Esophagus squamous epithelium (tissue), 4 donors: Measurements from ENCODE around the gene RTL10.

Experiments used
- POLR2A ChIP-seq, 4 donors: fragments of 450-650 bp; IDR thresholded peaks; one replicate each; pipeline ENCODE4 v1.6.1; 2017; ENCODE audit warnings: antibody characterized with exemption in 4 of 4, mild to moderate bottlenecking in 4 of 4, moderate library complexity in 3 of 4
- TF ChIP-seq, protein P1 (sequence below), 6 experiments: fragments of 450-650 bp in 4 of 6; fragments of 200-600 bp in 2 of 6; sonication (generic) in 2 of 6; IDR thresholded peaks; one replicate each; pipeline ENCODE4 v1.5.1; 2016 to 2019; ENCODE audit warnings: antibody characterized with exemption in 6 of 6, mild to moderate bottlenecking in 4 of 6, moderate library complexity in 4 of 6

DNA sequence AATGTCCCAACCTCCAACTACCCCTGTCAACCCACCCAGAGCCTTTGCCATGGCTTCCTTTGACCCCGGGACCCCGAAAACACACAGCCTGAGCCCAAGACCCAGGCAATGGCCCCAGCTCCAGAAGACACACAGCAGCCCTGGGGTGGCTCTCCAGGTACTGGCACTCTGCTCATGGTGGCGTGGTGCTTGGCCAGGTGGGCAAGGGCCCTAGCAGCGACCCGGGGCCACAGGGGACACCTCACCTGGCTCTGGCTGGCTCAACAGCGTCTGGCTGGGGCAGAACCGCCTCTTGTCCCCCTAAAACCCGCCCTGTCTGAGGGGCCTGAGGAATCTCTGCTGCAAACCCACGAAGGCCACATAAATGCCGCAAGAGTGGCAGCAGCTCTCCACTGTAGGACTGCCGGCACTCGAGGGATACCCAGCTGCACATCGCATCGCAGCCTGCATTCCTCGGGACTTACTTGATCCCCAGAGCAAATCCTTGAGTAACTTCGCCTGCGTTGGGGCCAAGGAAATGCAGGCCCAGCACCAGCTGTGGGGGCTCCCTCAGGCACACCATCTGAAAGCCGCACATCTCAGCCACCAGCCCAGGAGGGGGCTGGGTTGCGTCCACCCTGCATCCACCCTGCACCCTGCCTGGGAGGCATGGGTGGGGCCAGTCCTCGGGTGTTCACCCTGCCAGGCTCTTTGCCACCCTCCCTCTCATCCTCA lies 23.1 kb upstream of the RTL10 start:
- TF ChIP-seq, protein P1, sequence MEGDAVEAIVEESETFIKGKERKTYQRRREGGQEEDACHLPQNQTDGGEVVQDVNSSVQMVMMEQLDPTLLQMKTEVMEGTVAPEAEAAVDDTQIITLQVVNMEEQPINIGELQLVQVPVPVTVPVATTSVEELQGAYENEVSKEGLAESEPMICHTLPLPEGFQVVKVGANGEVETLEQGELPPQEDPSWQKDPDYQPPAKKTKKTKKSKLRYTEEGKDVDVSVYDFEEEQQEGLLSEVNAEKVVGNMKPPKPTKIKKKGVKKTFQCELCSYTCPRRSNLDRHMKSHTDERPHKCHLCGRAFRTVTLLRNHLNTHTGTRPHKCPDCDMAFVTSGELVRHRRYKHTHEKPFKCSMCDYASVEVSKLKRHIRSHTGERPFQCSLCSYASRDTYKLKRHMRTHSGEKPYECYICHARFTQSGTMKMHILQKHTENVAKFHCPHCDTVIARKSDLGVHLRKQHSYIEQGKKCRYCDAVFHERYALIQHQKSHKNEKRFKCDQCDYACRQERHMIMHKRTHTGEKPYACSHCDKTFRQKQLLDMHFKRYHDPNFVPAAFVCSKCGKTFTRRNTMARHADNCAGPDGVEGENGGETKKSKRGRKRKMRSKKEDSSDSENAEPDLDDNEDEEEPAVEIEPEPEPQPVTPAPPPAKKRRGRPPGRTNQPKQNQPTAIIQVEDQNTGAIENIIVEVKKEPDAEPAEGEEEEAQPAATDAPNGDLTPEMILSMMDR (IDR thresholded peaks at IDR 0.05) = no peak
- no peak for TF ChIP-seq POLR2A (IDR thresholded peaks at IDR 0.05)
